GM19193 (cell line): ENCODE results near the gene WASF3.

Experiments
- POLR2A ChIP-seq: IDR thresholded peaks from 4 replicates; pipeline ENCODE4 v1.6.1; 2011; ENCODE audit not compliant: insufficient read depth, insufficient read length; ENCODE audit errors: extremely low read depth

Gene WASF3

DNA sequence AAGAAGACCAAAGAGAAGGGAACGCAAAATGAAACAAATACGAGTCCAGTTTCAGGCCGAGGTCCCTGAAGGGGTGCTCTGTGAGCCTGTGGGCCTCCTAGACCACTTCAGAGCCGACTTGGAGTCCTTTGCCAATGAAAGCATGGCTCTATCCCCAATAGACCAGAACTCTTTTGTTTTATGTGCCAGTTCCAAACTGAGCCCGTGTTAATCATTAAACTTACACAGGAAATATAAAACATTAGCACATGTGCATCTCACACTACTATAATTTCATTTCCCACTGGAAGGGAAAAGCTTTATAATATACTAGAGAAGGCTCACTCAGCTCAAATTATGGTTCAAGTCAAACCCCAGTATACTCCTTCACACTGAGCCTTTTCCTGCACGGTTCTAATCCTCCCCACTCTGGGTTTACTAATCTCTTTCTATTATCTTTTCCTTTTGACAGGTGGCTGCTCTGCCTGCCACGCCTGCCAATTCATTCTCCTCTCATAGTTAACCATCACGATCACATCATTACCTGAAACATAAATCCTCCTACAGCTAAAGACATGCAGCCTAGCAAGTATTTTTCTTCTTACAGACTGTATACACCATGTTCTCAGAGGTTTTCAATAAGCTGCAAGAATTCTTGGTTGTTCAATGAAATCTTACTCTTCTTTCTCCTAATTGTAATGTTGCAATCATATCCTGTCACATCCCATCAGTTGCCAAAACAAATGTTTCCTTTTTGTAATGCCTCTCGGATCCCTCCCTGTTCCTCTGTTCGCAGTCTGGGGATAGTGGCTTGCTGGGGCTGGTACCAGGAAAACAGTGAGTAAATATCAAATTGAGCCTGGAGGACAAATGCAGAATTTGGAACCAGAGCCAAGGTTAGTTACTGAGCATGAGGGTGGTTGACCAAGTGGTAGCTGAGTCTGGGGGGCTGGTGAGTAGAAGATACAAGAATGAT lies 18.8 kb upstream of the WASF3 start:
- TF ChIP-seq POLR2A, result no peak

DNA sequence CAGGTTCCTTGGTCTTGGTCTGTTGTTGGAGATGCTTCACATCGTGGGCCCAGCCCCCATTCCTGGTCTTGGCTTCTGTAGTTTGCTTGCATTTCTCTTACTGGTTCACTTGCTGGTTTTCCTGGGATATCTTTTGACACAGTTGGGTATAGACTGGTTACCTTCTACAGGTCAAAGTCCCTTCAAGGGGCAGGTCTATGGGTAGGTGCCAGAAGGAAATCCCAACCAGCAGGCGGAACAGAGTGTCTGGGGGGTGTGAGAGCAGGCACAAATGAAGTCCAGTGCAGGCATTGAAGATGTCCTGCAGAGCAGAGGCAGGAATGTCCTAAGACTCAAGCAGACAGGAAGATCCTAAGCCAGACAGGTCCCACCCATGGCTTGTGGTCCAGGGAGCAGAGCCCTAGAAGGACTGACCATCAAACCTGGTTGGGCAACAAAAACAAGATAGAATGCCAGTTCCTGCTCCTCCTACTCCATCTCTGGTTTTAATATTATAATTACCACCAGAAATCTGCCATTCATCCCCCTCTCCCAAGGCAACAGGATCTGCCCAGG lies 17.7 kb upstream of the WASF3 start:
- TF ChIP-seq POLR2A, result no peak

DNA sequence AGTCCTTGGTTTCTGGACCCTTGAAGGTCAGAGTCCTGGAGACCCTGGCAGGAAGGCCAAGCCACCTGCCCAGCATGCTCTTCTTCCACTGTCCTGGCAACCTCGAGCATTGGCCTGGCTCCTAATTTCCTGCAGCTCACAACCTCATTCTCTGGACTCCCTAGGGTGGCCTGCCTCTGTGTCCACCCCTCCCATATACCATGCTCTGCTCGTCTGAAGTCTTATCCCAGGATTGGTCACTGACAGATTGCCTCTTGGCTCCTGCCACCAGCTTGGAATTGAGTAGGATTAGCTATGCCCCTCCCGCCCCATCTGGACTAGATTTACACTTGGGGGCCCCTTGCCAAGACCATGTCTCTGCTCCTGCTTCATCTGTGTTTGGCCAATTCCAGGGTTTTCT lies 17.1 kb upstream of the WASF3 start:
- no peak for TF ChIP-seq POLR2A

DNA sequence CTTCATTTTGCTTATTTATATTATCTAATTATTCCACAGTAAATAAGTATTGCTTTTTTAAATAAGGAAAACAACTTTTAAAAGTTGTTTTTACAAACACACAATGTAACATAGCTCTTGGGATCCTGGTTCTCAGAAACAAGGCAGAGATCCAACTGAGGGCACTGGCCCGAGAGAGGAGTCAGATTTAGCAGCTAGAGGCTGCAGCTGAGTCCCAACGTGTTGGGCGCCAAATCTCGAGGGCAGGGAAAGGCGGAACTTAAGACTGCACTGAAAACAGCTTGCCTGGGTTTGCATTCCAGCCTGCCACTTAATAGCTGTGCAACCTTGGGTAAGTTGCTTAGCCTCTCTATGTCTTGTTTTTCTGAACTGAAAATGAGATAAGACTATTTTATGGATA lies 16.4 kb upstream of the WASF3 start:
- TF ChIP-seq POLR2A, result no peak

DNA sequence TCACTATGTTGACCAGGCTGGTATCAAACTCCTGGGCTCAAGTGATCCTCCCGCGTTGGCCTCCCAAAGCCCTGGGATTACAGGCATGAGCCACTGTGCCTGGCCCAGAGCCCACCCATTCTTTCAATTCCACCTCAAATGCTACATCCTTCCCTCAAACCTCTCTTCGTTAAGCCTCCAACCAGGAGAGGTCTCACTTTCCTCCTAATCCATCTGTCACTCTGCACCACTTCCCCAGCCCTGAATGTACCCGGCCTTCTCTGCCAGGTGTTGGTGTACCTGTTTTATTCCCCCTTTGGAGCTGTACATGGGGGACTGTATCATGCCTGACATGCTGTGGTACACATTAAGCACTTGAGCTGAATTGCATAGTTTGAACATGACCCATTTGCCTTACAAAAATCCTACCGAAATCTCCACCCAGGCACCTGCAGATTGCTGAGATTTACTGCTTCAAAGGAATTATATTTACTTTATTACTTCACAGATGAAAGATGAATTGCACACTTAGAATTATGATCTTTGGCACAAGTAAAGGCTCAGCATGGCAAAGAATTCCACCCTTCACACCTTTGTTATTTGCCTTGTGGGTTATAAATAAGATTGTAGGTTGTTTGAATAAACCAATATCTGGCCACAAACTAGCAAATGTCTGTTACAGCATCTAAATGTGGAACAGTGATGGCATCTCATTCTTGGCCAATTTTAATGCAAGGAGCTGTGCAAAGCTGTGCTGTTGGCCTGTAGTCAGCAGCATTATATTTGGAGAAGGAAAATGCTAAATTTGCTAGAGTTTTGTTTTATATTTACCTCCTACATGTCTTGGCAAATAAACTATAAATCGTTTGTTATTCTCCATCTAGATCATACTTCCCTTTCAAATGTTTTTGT lies 15.6 kb upstream of the WASF3 start:
- TF ChIP-seq POLR2A, result no peak

DNA sequence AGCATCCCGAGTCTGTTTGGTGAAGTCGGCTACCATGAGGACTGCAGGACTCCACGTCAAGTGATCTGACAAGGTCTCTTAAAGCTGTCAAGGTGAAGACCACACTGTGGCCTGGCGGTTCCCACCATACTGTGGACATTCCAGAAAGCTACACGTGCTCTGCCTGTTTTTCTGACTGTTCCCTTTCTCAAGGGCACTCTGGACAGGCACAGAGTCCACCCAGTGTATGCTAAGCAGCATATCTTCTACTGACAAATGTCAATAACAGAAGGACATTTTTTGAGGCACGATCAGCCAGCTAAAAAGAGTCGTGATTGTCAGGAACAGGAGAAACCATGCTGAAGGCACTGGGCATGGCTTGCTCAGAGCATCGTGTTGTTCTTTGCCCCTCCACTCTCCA lies 12.8 kb upstream of the WASF3 start:
- TF ChIP-seq POLR2A, result no peak

DNA sequence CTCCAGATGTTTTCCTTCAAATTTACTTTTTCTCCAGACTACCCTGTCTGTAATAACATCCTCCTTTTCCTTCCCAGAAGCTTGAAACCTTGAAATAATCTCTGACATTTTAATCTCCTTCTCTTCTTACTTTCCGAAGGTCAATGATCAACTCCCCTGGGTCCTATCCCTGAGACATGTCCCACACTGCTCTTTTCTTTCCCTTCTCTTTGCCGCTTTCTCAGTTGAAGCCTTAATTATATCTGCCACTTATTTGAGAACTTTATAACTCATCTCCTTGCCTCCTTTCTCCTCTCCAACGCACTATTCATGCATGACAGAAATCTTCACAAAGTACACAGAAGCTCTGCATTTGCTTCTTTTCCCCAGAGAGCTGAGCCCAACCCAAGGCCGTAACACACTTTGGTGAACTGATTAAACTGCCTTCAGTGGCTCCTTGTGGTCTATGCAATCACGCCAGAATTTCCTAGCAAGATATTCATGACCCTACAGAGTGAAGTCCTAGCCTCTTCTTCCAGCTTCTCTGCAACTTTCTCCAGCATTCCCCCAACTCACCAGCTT lies 9.2 kb upstream of the WASF3 start:
- TF ChIP-seq POLR2A, result no peak

DNA sequence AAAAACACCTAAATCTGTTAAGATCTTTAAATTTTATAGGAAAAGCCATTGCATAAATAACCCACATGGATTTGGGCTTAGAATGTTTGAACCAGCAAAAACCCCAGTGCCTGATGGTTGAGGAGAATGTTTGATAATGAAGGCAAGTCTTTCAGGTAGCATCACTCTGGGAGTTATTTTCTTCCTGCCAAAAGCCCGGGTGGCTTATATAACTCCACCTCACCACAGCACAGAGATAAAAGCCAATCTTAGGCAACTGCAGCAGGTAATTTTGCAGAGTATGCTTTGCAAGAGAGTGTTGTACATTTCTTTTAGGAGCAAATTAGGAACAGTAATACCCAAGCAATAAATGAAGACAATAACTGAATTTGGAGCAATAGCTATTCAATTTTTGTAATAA lies 7.8 kb upstream of the WASF3 start:
- TF ChIP-seq POLR2A, result no peak

DNA sequence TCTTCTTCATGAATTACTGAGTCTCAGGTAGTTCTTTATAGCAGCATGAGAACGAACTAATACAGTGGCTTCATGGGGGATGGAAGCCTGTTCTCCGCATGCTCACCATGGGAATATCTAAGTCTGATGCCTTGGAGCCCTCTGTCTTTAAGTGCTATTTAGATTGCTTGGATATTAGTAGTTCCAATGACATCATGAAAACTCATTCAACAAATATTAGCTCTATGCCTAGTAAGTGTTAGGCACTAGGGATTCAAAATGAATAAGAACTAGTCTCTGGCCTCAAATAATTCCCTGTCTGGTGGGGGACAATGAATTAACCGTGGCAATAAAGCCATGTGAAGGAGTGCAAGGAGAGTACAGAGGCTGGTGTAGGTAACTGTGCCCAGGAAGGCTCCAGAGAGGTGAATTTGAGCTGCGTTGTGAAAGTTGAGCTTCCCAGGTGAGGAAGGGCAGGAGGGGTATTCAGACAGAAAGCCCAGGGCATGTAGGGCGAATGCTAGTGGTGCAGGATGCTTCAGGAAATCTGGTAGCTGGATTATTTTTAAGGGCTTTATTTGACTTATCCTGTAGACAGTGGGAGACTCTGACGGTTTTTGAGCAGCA lies 6.1 kb upstream of the WASF3 start:
- TF ChIP-seq POLR2A, result no peak

DNA sequence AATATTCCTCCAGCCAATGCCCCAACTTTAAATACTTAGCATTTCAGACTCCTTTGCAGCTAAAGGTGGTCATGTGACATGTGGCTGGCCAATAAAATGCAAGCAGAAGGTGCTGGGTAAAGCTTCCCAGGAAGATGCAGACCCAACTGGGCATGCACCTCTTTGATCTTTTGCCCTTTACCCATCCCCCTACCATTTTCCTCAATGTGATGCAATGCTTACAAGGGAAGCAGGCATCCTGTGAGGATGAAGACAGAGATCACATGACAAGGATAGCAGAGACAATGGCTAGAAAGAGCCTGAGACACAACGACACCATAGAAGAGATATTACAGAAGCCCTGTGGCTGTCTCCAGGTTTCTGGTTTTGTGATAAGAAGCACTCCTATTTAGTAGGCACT lies 2.1 kb upstream of the WASF3 start:
- no peak for TF ChIP-seq POLR2A

DNA sequence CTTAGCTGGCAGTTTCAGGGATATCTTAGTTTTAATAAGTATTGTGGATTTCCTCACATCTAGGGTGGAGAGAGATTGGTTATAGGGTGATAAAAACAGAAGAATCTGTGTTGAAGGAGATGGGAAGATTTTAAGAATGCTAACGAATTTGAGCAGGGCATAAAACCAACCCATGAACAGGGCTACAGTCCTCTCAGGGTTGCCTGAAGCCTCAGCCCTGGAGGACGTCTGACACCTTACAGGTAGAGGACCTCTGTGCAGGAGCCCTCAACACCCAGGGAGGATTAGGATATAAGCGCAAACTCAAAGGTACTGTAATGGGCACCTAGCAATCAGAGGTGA lies 461 bp upstream of the WASF3 start:
- no peak for TF ChIP-seq POLR2A

DNA sequence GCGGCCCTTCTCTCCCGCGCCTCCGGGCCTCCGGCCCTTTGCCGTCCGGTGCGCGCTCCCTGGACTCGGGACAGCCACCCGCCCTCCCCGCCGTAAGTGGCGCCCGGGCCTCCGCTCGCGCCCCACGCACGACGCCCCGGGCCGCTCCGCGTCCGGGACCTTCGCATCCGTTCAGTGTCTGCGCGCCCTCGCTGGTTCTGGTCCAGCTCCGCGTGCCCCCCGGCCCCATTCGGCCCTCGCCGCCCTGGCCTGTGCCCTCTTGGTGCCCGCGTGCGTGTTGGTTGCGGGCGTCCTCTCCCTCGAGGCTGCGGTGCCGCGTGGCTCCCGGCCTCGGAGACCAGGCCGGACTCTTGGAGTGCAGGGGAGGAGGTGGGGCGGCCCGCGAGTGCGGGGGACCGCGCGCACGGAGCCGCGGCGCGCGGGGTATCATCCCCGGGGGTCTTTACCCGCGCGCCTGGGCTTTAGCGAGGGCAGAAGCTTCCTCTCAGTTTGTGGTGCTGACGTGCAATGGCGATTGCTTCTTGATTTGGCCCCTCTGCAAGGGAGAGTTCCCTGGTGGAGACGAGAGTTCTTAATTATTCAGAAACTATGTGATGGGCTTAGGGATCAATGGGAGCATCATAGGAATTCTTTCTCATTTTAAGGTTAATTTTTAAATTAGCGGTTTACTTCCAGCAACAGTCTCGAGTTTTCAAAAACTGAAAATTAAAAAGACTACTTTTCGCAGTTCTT lies 757 bp downstream of the WASF3 start:
- TF ChIP-seq POLR2A, result no peak

DNA sequence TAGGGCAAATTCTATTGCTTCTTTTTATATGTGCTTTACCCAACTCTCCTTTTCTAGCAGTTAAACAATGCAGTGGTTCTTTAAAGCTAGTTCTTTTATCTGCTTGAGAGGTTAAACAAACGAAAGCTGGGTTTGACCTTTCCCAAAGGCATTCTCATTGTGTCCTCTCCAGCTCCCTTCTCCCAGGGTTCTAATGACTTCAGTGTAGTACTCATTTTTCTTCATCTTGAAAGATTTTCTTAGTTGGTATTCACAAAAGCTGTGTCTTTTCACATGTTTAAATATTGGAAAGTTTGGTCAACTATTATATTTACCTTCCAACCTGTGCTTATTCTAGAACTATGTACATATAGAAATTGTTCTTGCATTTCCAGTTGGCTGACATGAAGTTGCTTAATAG lies 1.5 kb downstream of the WASF3 start:
- TF ChIP-seq POLR2A, result no peak

DNA sequence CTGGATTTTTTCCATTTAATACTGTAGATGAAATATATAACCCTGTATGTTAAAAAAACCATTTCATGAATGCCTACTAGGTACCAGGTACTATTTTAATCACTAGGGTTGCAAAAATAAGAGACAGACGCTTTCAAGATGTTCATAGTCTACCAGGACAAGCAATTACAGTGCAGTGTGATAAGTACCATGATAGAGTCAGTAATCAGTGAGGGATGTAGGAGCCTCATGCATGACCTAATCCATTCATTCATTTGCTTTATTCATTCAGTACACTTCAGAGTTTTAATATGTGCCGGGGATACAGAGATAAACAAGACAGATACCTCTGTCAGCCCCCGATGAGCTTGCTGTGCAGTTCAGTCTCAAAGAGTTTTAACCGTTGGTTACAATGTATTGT lies 3.0 kb downstream of the WASF3 start:
- TF ChIP-seq POLR2A, result no peak
